Measurements from ENCODE around the gene NEK7.

GRCh38 chr1:198151688-198152087 lies 5.1 kb upstream of the NEK7 start:
- TF ChIP-seq EZH2 (IDR thresholded peaks at IDR 0.05; ENCODE audit: low read length): no peak
- TF ChIP-seq CTCF (optimal IDR thresholded peaks at IDR 0.05 in 1 of 3, IDR thresholded peaks at IDR 0.05 in 1 of 3, conservative IDR thresholded peaks at IDR 0.05 in 1 of 3; ENCODE audit: extremely low read depth in 1 of 3, insufficient read depth in 2 of 3, low read length in 3 of 3): no peak

All from keratinocyte (primary cell).